Caco-2 (cell line): Measurements from ENCODE around the gene WIPF3. TPM values are rescaled to one million over a fixed set of nuclear protein-coding genes. Genes with fewer than 3 reads are reported as not detected.

Experiments
- BruUV-seq: library from RNA; stranded (reverse); fragments of 400-500 nt; replicated peaks from 2 replicates; lab custom pipeline; 2021; lab: Mats Ljungman, UMichigan
- CTCF ChIA-PET: fragments of 300-600 bp; sonication (Branson Sonifier 250); formaldehyde crosslinking; loops from one replicate; lab custom pipeline; 2022; ENCODE audit warnings: antibody characterized with exemption; lab: Charles Lee
- POLR2A ChIA-PET: fragments of 300-600 bp; sonication (Branson Sonifier 250); formaldehyde crosslinking; loops from one replicate; lab custom pipeline; 2022; ENCODE audit warnings: antibody characterized with exemption; lab: Charles Lee
- DNase-seq, 2 experiments: peaks; one replicate each; pipeline versions ENCODE4 v3.0.0 to v3.0.0-alpha.2; 2020 to 2022
- H3K27me3 ChIP-seq: replicated peaks from 2 replicates; pipeline ENCODE4 v1.6.0; 2011; ENCODE audit warnings: low read length; ENCODE audit not compliant: control insufficient read depth, insufficient read depth
- H3K36me3 ChIP-seq: 2 replicates; pipeline ENCODE4 v1.5.1; 2011; ENCODE audit warnings: low read length; ENCODE audit not compliant: control insufficient read depth, insufficient read depth
- H3K4me1 ChIP-seq: fragments of 250-450 bp; sonication (Bioruptor Pico); 2 replicates; pipeline ENCODE4 v1.5.1; 2020; ENCODE audit warnings: mild to moderate bottlenecking
- H3K4me3 ChIP-seq: 2 replicates; pipeline ENCODE4 v1.5.1; 2011; ENCODE audit warnings: low read depth, mild to moderate bottlenecking, control low read depth, low read length
- H3K9me3 ChIP-seq: fragments of 250-450 bp; sonication (Bioruptor Pico); 2 replicates; pipeline ENCODE4 v1.5.1; 2020; ENCODE audit warnings: mild to moderate bottlenecking, moderate library complexity
- H3K27ac Mint-ChIP-seq: one replicate; pipeline ENCODE4 v1.8.0; 2022; ENCODE audit warnings: mixed read lengths; ENCODE audit not compliant: unreplicated experiment
- H3K27me3 Mint-ChIP-seq: one replicate; pipeline ENCODE4 v1.8.0; 2022; ENCODE audit warnings: mixed read lengths; ENCODE audit not compliant: insufficient read depth, unreplicated experiment
- H3K36me3 Mint-ChIP-seq: one replicate; pipeline ENCODE4 v1.8.0; 2022; ENCODE audit warnings: mild to moderate bottlenecking, mixed read lengths; ENCODE audit not compliant: insufficient read depth, unreplicated experiment
- H3K4me1 Mint-ChIP-seq: one replicate; pipeline ENCODE4 v1.8.0; 2022; ENCODE audit warnings: low read depth, mixed read lengths; ENCODE audit not compliant: unreplicated experiment
- H3K4me3 Mint-ChIP-seq: one replicate; pipeline ENCODE4 v1.8.0; 2022; ENCODE audit warnings: mild to moderate bottlenecking, moderate library complexity, mixed read lengths; ENCODE audit not compliant: unreplicated experiment
- H3K9me3 Mint-ChIP-seq: one replicate; pipeline ENCODE4 v1.8.0; 2022; ENCODE audit warnings: mixed read lengths; ENCODE audit not compliant: unreplicated experiment
- CTCF ChIP-seq, 2 experiments: fragments of 200-600 bp in 1 of 2; IDR thresholded peaks; 1 replicate in 1 of 2; 2 replicates in 1 of 2; pipeline versions ENCODE4 v1.5.1 to v1.8.0; 2011 to 2022; ENCODE audit warnings: antibody characterized with exemption in 1 of 2, control low read depth in 1 of 2, inconsistent platforms in 1 of 2, low read depth in 1 of 2, low read length in 1 of 2, mild to moderate bottlenecking in 1 of 2, moderate library complexity in 1 of 2; ENCODE audit not compliant: insufficient read depth in 1 of 2, severe bottlenecking in 1 of 2, unreplicated experiment in 1 of 2
- intact Hi-C: fragments of 100-400 bp; cut with micrococcal nuclease; formaldehyde crosslinking; loops from one replicate; pipeline ENCODE4 v1.10.0; 2022; ENCODE audit not compliant: unreplicated experiment
- total RNA-seq: library from RNA; stranded (reverse); gene quantifications from 2 replicates; pipeline ENCODE4 v1.2.3, GENCODE V29; 2022

WIPF3 gene
- total RNA-seq, 1 experiment from 2014 or later: 1.2 TPM

GRCh38 chr7:29806995-29807841, 910 bp downstream of the WIPF3 start:
- H3K9me3 Mint-ChIP-seq: no peaks in the 10 kb centered on the region
- TF ChIP-seq CTCF (IDR thresholded peaks at IDR 0.05; ENCODE audit: insufficient read depth in 1 of 2, low read depth in 1 of 2, low read length in 1 of 2, severe bottlenecking in 1 of 2, unreplicated experiment in 1 of 2): peak in 1 of 2 experiments; percentile 29
- no TSS peak for BruUV-seq
- DNase-seq: peak; percentile 45 to 54
- Histone ChIP-seq H3K27me3 (no peaks in the 10 kb centered on the region), H3K36me3 (no peaks in the 10 kb centered on the region), H3K9me3 (no peaks in the 10 kb centered on the region), H3K4me3 (peak overlapping the region; percentile 50), H3K4me1 (peaks cover 10% of the 10 kb centered on the region; the same call in 1 of the 2 replicates)
- POLR2A ChIA-PET: no interaction called here
- intact Hi-C loops: no loop called here
- no peaks in the 10 kb centered on the region for H3K4me1 Mint-ChIP-seq
- CTCF ChIA-PET: no interaction called here
- peaks cover 20% of the 10 kb centered on the region for H3K27me3 Mint-ChIP-seq
- no peaks in the 10 kb centered on the region for H3K36me3 Mint-ChIP-seq
- peak overlapping the region; percentile 68 for H3K4me3 Mint-ChIP-seq
- no peak overlapping the region for H3K27ac Mint-ChIP-seq

DNA sequence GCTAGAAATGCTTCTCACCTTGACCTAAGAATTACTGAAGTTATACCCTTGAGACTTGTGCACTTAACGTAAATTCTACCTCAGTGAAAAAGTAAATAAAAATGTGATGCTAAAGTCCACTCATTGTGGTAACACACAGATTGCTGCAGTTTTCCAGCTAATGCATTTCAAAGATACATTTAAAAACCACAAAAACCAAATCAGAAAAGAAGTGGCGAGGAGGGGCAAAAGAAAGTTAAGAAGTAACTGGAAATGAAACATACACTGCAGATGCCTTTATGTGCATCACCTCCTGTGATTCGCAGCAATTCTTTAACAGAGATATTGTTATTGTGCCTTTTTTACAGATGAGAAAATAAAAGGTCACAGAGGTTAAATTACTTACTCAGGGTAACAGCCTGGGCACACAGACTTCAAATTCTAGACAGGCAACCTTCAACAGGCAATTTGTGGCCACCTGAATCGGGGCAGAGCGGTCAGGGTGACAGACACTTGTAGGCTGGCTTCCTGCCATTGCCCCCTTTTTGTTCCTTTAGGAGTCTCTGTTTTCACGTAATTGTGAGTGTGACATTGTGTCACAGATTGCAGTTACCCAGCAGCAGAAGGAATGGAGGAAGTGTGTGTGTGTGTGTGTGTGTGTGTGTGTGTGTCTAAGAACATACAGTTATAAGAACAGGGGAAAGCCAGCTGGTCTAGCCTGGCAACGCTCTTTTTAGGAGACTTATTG, 1.9 kb downstream of the WIPF3 start:
- no peak for TF ChIP-seq CTCF (IDR thresholded peaks at IDR 0.05; ENCODE audit: insufficient read depth in 1 of 2, low read depth in 1 of 2, low read length in 1 of 2, severe bottlenecking in 1 of 2, unreplicated experiment in 1 of 2)
- Histone ChIP-seq H3K9me3 (no peaks in the 10 kb centered on the region), H3K27me3 (no peaks in the 10 kb centered on the region), H3K4me1 (peaks cover 10% of the 10 kb centered on the region; the same call in 1 of the 2 replicates), H3K36me3 (no peaks in the 10 kb centered on the region), H3K4me3 (no peak overlapping the region)
- Mint-ChIP-seq H3K36me3 (no peaks in the 10 kb centered on the region), H3K4me1 (no peaks in the 10 kb centered on the region), H3K4me3 (peak overlapping the region; percentile 68), H3K9me3 (no peaks in the 10 kb centered on the region), H3K27ac (no peak overlapping the region), H3K27me3 (peaks cover 20% of the 10 kb centered on the region)
- intact Hi-C loops: no loop called here
- CTCF ChIA-PET: no interaction called here
- no TSS peak for BruUV-seq
- DNase-seq: no peak
- POLR2A ChIA-PET: no interaction called here

- no peak for DNase-seq
- POLR2A ChIA-PET: no interaction called here
- Mint-ChIP-seq H3K27ac (no peak overlapping the region), H3K9me3 (no peaks in the 10 kb centered on the region), H3K4me3 (no peak overlapping the region), H3K36me3 (no peaks in the 10 kb centered on the region), H3K4me1 (no peaks in the 10 kb centered on the region), H3K27me3 (peaks cover 25% of the 10 kb centered on the region)
- no TSS peak for BruUV-seq
- CTCF ChIA-PET: no interaction called here
- intact Hi-C loops: no loop called here
- Histone ChIP-seq H3K27me3 (no peaks in the 10 kb centered on the region; the same call in 1 of the 2 replicates), H3K9me3 (no peaks in the 10 kb centered on the region), H3K36me3 (no peaks in the 10 kb centered on the region), H3K4me3 (no peak overlapping the region), H3K4me1 (peaks cover 10% of the 10 kb centered on the region; the same call in 1 of the 2 replicates)
- no peak for TF ChIP-seq CTCF (IDR thresholded peaks at IDR 0.05; ENCODE audit: insufficient read depth in 1 of 2, low read depth in 1 of 2, low read length in 1 of 2, severe bottlenecking in 1 of 2, unreplicated experiment in 1 of 2)
Observed at GRCh38 chr7:29809533-29810155, 3.3 kb downstream of the WIPF3 start.
